ENCODE results near the gene AGR2.

- TF ChIP-seq POLR2AphosphoS5 (IDR thresholded peaks at IDR 0.05; ENCODE audit: low read depth, low read length) = no peak
- TF ChIP-seq SPI1 (IDR thresholded peaks at IDR 0.05; ENCODE audit: low read depth, low read length) = 0 out of 2 replicates have a peak, but pooled peaks have one; percentile 32
- TF ChIP-seq POLR2A (IDR thresholded peaks at IDR 0.05; ENCODE audit: low read depth, low read length) = no peak
- TF ChIP-seq TAF1 (IDR thresholded peaks at IDR 0.05; ENCODE audit: low read depth, low read length) = no peak
- TF ChIP-seq PAX5 (IDR thresholded peaks at IDR 0.05; ENCODE audit: insufficient read depth, low read length, severe bottlenecking) = no peak
- TF ChIP-seq POU2F2 (IDR thresholded peaks at IDR 0.05; ENCODE audit: low read depth, low read length) = no peak
These were observed 47.0 kb upstream of the AGR2 start for GRCh38 chr7:16851829-16852228.

All from GM12891 (cell line).